Measurements from ENCODE around the gene CNTN1. TPM values are rescaled to one million over a fixed set of nuclear protein-coding genes. Genes with fewer than 3 reads are reported as not detected.

Gene CNTN1
- polyA plus RNA-seq, 1 donor (not counting 4 experiments of a cell fraction or from before 2014, with no cell fraction given) = 19.0 TPM

GRCh38 chr12:41052441-41052840 is 360.2 kb downstream of the CNTN1 start:
- H3K4me1 ChIP-seq (ENCODE audit: control insufficient read depth, extremely low read depth, insufficient read depth, low read length) = no peaks in the 10 kb centered on the region
- no peaks in the 10 kb centered on the region for H3K36me3 ChIP-seq (ENCODE audit: control insufficient read depth in 2 of 2, extremely low read depth in 1 of 2, insufficient read depth in 2 of 2, low read length in 2 of 2)
- no peak overlapping the region for H3K9ac ChIP-seq (ENCODE audit: control insufficient read depth, extremely low read depth, insufficient read depth, low read length)
- no peak overlapping the region for H3K4me3 ChIP-seq (ENCODE audit: control insufficient read depth in 2 of 3, extremely low read depth in 1 of 3, insufficient read depth in 2 of 3, low read depth in 1 of 3, low read length in 3 of 3)
- no peaks in the 10 kb centered on the region for H4K20me1 ChIP-seq (ENCODE audit: control insufficient read depth, extremely low read depth, insufficient read depth, low read length)
- H3K27me3 ChIP-seq (ENCODE audit: control insufficient read depth, extremely low read depth, insufficient read depth, low read length) = no peaks in the 10 kb centered on the region
- dilution Hi-C loops (cut with MboI; ENCODE audit: extremely low pct_ligation_motif_present, low sequenced_read_pairs) = no loop called here
- no peak for FAIRE-seq
- H3K27ac ChIP-seq (ENCODE audit: control insufficient read depth, insufficient read depth, low read length) = no peak overlapping the region
- no peaks in the 10 kb centered on the region for H3K79me2 ChIP-seq (ENCODE audit: control insufficient read depth, insufficient read depth, low read length)
- H3K9me1 ChIP-seq (ENCODE audit: control insufficient read depth, extremely low read depth, insufficient read depth, low read length) = no peaks in the 10 kb centered on the region
- H3K9me3 ChIP-seq (ENCODE audit: control insufficient read depth, low read depth, low read length) = no peaks in the 10 kb centered on the region
- no peak overlapping the region for H3K4me2 ChIP-seq (ENCODE audit: control insufficient read depth, extremely low read depth, insufficient read depth, low read depth, low read length)
- no peak overlapping the region for H2AFZ ChIP-seq (ENCODE audit: control insufficient read depth, low read length)
- DNase-seq (ENCODE audit: low read depth, low spot score) = no peak
- TF ChIP-seq CTCF (optimal IDR thresholded peaks at IDR 0.05 in 1 of 3, IDR thresholded peaks at IDR 0.05 in 1 of 3, conservative IDR thresholded peaks at IDR 0.05 in 1 of 3; ENCODE audit: extremely low read depth in 1 of 3, insufficient read depth in 2 of 3, low read length in 3 of 3) (no peak), EZH2 (IDR thresholded peaks at IDR 0.05; ENCODE audit: low read length) (no peak)

- Histone ChIP-seq H3K4me2 (ENCODE audit: control insufficient read depth, extremely low read depth, insufficient read depth, low read depth, low read length) (no peak overlapping the region), H3K27ac (ENCODE audit: control insufficient read depth, insufficient read depth, low read length) (no peak overlapping the region)
- FAIRE-seq = no peak
Measured at GRCh38 chr12:41053046-41053445, 360.8 kb downstream of the CNTN1 start.

More at GRCh38 chr12:41053046-41053445, 360.8 kb downstream of the CNTN1 start:
- H2AFZ ChIP-seq (ENCODE audit: control insufficient read depth, low read length) = no peak overlapping the region
- H3K9me1 ChIP-seq (ENCODE audit: control insufficient read depth, extremely low read depth, insufficient read depth, low read length) = no peaks in the 10 kb centered on the region
- no peaks in the 10 kb centered on the region for H3K9me3 ChIP-seq (ENCODE audit: control insufficient read depth, low read depth, low read length)
- H3K4me1 ChIP-seq (ENCODE audit: control insufficient read depth, extremely low read depth, insufficient read depth, low read length) = no peaks in the 10 kb centered on the region
- H4K20me1 ChIP-seq (ENCODE audit: control insufficient read depth, extremely low read depth, insufficient read depth, low read length) = no peaks in the 10 kb centered on the region
- no peaks in the 10 kb centered on the region for H3K79me2 ChIP-seq (ENCODE audit: control insufficient read depth, insufficient read depth, low read length)
- H3K4me3 ChIP-seq (ENCODE audit: control insufficient read depth in 2 of 3, extremely low read depth in 1 of 3, insufficient read depth in 2 of 3, low read depth in 1 of 3, low read length in 3 of 3) = no peak overlapping the region
- H3K9ac ChIP-seq (ENCODE audit: control insufficient read depth, extremely low read depth, insufficient read depth, low read length) = no peak overlapping the region
- no peaks in the 10 kb centered on the region for H3K27me3 ChIP-seq (ENCODE audit: control insufficient read depth, extremely low read depth, insufficient read depth, low read length)
- dilution Hi-C loops (cut with MboI; ENCODE audit: extremely low pct_ligation_motif_present, low sequenced_read_pairs) = no loop called here
- no peaks in the 10 kb centered on the region for H3K36me3 ChIP-seq (ENCODE audit: control insufficient read depth in 2 of 2, extremely low read depth in 1 of 2, insufficient read depth in 2 of 2, low read length in 2 of 2)
- DNase-seq (ENCODE audit: low read depth, low spot score) = no peak
- TF ChIP-seq EZH2 (IDR thresholded peaks at IDR 0.05; ENCODE audit: low read length) = no peak
- no peak for TF ChIP-seq CTCF (optimal IDR thresholded peaks at IDR 0.05 in 1 of 3, IDR thresholded peaks at IDR 0.05 in 1 of 3, conservative IDR thresholded peaks at IDR 0.05 in 1 of 3; ENCODE audit: extremely low read depth in 1 of 3, insufficient read depth in 2 of 3, low read length in 3 of 3)

All from keratinocyte (primary cell).